Stimulated activated memory B cell treated with anti-CD40 and anti-IgM and Interleukin-4, amounts not matched to agents 10 μg/mL and 1 μg/mL and 100 μg/mL, for 72 hours (primary cell): ENCODE measurements around the gene LPO.

Experiments
- ATAC-seq: fragments of 150-1000 bp; cut with Tn5 transposase; 2 replicates; pipeline ENCODE4 v1.10.0; 2021
- H3K27ac Mint-ChIP-seq: one replicate; pipeline ENCODE4 v1.8.0; 2022; ENCODE audit warnings: mild to moderate bottlenecking, mixed read lengths
- H3K27me3 Mint-ChIP-seq: one replicate; pipeline ENCODE4 v1.8.0; 2022; ENCODE audit warnings: mixed read lengths
- H3K36me3 Mint-ChIP-seq: one replicate; pipeline ENCODE4 v1.8.0; 2022; ENCODE audit warnings: mixed read lengths
- H3K4me1 Mint-ChIP-seq: one replicate; pipeline ENCODE4 v1.8.0; 2022; ENCODE audit warnings: mixed read lengths
- H3K4me3 Mint-ChIP-seq: one replicate; pipeline ENCODE4 v1.8.0; 2022; ENCODE audit warnings: mild to moderate bottlenecking, moderate library complexity, mixed read lengths
- H3K9me3 Mint-ChIP-seq: one replicate; pipeline ENCODE4 v1.8.0; 2022; ENCODE audit warnings: mixed read lengths

LPO gene

DNA sequence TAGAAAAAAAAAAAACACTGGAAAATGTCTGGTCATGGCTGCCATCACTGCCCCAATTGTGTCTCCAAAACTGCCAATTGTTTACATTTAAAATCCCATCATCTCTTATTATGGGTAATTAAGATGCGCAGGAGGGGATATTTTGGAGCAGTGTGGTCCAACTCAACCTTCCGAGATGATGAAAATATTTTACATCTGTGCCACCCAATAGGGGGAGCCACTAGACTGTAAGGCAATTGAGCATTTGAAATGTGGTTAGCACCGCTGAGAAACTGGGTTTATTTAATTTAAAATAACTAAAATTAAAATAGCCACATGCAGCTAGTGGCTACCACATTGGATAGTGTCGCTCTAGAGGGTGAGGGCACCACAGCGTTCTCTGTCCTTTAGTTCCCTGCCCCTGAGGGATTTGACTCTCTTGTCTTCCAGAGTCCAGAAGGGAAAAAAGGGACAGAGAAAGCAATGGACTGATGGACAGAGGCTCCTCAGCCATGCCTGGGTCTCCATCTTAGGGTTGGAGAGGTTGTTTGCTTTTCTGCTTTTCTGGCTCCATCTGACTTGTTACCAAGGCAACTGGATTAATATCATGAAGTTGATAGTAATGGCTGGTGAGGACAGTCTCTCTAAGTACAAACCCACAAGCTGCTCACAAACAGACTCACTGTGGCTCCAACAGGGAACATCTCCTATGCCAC lies 38.9 kb downstream of the LPO start:
- peaks cover 13% of the 10 kb centered on the region for H3K4me1 Mint-ChIP-seq

DNA sequence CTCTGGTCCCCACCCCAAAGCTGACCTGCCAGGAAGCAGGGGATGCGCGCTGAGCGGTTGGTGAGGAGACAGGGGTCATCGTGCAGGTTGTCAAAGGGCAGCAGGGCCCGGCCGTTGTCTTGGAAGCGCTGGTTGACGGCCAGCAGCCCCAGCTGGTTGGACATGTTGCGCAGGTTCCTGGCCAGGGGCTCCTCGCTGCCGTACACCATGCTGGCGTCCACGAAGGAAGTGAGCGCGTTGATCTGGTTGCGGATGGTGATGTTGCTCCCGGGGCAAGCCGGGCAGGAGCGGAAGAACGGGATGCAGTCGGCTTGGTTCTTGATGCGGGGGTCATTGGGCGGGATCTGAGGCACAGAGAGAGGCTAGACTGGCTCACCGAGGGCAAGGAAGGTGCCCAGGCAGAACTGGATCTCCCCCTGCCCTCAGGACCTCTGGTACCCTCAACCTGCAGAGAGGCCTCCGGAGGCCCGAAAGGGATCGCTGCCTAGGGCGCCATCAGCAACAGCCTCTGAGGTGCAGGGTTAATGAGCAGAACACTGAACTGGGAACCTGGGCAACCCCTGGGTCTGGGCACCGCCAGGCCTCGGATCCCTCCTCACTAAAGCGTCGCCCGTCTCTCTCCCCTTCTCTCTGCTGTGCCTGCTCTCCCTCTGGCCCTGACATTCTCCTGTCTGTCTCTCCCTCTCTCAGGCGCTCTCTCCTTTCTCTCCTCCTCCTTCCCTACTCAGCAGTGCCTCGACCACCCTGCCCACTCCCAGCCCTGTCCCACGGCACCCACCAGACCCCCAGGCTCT lies 39.6 kb downstream of the LPO start:
- Mint-ChIP-seq H3K4me3 (no peak overlapping the region), H3K4me1 (peaks cover 7% of the 10 kb centered on the region), H3K9me3 (no peaks in the 10 kb centered on the region), H3K36me3 (no peaks in the 10 kb centered on the region), H3K27ac (no peak overlapping the region), H3K27me3 (peaks cover 60% of the 10 kb centered on the region)
- ATAC-seq = no peak

More for the DNA sequence above, 38.9 kb downstream of the LPO start:
- Mint-ChIP-seq H3K36me3 (no peaks in the 10 kb centered on the region), H3K4me3 (no peak overlapping the region), H3K27ac (no peak overlapping the region), H3K27me3 (peaks cover 68% of the 10 kb centered on the region), H3K9me3 (no peaks in the 10 kb centered on the region)
- no peak for ATAC-seq

DNA sequence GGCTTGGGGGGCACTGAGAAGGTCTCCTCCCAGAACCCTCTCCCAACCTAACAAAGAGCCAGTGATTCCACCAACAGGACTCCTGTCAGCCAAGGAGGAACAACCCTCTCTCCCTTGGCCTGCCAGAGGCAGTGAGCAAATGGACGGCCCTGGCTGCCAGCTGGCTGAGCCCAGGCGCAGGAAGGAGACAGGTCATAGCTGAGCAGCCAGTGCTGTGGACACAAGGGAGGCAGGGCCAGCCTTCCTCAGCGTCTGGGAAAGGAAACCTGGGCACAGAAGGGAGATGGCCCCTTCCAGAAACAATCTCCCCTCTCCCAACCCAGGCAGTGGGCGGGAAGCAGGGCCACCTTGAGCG lies 40.3 kb downstream of the LPO start:
- H3K4me3 Mint-ChIP-seq = no peak overlapping the region
- H3K27me3 Mint-ChIP-seq = peaks cover 59% of the 10 kb centered on the region
- H3K36me3 Mint-ChIP-seq = no peaks in the 10 kb centered on the region
- no peak overlapping the region for H3K27ac Mint-ChIP-seq
- H3K9me3 Mint-ChIP-seq = no peaks in the 10 kb centered on the region
- ATAC-seq = no peak
- H3K4me1 Mint-ChIP-seq = peaks cover under 1% of the 10 kb centered on the region

DNA sequence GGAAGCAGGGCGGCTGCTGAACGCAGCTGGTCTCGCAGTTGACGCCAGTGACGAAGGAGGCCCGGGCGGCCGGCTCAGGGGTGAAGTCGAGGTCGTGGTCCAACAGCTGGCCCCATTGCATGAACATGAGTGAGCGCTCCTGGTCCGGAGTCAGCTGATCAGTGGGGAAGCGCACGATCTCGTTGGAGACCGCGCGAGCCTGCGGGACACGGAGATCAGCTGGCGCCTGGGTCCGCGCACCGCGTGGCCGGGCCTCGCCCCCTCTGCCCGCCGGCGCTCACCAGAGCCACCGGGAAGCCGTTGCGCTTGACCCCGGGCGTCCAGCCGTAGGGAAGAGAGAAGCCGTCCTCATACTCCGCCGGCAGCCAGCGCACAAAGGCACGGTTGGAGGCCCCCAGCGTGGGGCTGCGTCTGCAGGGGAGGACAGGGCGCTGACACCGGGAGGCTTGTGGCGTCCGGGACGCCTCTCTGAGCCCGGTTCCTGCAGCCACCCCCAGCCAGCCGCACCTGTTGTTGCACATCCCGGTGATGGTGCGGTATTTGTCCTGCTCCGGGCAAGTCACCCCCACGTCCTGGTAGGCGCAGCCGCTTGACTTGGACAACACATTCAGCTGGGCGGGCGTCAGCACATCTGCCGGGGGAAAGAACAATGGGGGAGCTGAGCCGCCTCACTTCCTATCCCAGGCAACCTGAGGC lies 40.8 kb downstream of the LPO start:
- H3K9me3 Mint-ChIP-seq = no peaks in the 10 kb centered on the region
- ATAC-seq = no peak
- H3K4me1 Mint-ChIP-seq = no peaks in the 10 kb centered on the region
- H3K27me3 Mint-ChIP-seq = peaks cover 64% of the 10 kb centered on the region
- no peaks in the 10 kb centered on the region for H3K36me3 Mint-ChIP-seq
- H3K4me3 Mint-ChIP-seq = no peak overlapping the region
- H3K27ac Mint-ChIP-seq = no peak overlapping the region

DNA sequence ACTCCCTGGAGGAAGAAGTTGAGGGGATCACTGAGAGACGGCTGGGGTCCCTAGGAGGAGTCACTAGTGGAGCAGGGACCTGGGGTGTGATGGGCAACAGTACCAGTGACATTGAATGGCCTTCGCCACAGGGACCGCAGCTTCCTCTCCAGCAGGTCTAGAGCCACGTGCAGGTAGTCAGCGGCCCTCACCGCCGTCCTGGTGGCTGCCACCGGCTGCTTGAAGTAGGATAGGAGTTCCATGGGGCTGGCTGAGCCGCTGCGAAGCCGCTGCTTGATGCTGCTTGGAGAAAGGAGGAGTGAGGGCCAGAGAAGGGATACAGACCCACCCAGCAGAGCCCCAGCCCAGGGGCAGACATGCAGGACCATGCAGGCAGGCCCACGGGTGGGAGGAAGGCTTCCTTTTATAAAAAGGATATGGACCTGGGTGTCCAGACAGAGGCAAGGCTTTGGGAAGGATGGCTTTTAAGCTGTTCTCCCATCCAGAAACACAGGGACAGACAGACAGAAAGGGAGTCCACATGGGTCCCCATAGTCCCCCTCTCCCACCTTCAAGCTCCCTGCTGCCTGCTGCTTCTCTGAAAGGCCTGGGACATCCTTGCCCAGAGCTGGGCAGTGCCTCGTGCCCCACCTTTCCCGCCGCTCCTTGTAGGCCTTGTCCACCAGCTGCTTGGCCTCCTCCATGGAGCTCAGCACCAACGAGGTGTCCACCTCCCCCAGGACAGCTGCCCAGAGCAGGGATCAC lies 41.5 kb downstream of the LPO start:
- no peaks in the 10 kb centered on the region for H3K36me3 Mint-ChIP-seq
- H3K4me3 Mint-ChIP-seq = no peak overlapping the region
- peaks cover 72% of the 10 kb centered on the region for H3K27me3 Mint-ChIP-seq
- no peak for ATAC-seq
- no peak overlapping the region for H3K27ac Mint-ChIP-seq
- H3K4me1 Mint-ChIP-seq = no peaks in the 10 kb centered on the region
- no peaks in the 10 kb centered on the region for H3K9me3 Mint-ChIP-seq

DNA sequence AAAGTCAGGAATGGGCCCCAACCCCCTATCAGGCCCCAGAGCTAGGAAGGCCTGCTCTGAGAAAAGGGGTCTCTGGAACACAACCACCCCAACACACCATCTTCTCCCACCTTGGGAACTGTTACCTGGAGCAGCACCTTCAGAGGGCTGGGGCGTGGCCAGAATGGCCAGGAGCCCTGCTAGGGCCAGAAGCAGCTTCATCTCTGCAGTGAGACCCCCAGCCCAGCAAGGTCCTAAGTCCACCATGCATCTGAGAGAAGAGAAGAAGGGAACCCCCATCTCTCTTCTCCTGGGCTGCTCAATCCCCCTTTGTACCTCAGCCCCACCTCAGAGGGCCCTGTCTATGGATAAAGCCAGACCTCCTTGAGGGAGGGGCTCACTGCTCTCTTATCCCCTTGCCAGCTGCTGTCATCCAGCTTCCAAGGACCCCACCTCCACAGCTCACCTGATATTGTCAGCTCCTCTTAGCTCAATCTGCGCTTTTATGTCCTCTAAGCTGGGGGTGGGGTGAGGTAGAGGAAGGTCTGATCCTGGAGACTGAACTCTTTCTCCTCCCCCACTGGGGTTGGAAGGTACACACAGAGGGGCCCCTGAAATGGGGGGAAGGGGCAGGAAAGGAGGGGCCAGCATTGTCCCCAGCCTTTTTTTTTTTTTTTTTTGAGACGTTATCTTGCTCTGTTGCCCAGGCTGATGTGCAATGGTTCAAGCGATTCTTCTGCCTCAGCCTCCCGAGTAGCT lies 42.3 kb downstream of the LPO start, which contains the start of gene MPO:
TSS of gene MPO (minus strand) at position 456 of the 738 bp plus-strand sequence. CDS start at position 279, 177 bp downstream.
- Mint-ChIP-seq H3K27ac (no peak within 1 kb of the TSS), H3K4me1 (no peaks in the 10 kb centered on the region), H3K4me3 (no peak within 1 kb of the TSS), H3K9me3 (no peaks in the 10 kb centered on the region), H3K36me3 (no peaks in the 10 kb centered on the region), H3K27me3 (peaks cover 74% of the 10 kb centered on the region)
- no peak for ATAC-seq

DNA sequence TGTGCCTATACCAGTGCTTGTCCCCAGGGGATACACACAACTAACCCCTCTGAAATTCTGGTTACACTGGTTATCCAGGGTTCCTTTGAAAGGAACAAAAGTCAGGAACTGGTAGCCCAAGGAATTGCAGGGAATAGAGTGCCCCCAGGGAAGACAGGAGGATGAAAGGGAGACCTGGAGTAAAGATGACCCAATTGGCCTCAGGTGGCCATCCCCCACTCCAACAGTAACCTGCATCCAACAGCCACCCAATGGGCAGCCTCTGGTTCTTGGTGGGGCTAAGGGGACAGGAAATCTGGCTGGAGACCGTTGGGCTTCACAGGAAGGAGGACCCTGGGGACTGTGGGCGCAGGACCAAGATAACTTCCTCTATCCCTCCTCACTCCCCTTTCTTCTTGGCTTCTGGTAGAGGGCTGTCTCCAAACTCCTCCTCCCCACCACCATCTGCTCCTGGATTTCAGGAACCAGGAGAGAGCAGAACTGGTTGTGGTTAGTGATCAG lies 43.2 kb downstream of the LPO start:
- no peak for ATAC-seq
- no peak overlapping the region for H3K4me3 Mint-ChIP-seq
- no peaks in the 10 kb centered on the region for H3K4me1 Mint-ChIP-seq
- H3K9me3 Mint-ChIP-seq = no peaks in the 10 kb centered on the region
- H3K27me3 Mint-ChIP-seq = peaks cover 70% of the 10 kb centered on the region
- H3K27ac Mint-ChIP-seq = no peak overlapping the region
- H3K36me3 Mint-ChIP-seq = no peaks in the 10 kb centered on the region

DNA sequence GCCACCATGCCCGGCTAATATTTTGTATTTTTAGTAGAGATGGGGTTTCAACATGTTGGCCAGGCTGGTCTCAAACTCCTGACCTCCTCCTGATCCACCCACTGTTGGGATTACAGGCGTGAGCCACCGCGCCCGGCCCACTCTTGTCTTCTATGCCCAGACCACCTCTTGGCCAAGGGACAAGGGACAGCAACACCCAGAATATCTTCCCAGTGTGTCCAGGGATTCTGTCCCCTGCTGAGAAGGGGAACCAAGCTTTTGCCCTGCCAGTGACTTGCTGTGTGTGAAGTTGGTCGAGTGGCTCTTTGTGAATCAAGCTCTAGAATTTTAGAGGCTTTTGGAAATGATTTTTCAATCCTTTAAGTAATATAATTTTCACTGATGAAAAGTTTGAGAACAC lies 44.1 kb downstream of the LPO start:
- Mint-ChIP-seq H3K9me3 (no peaks in the 10 kb centered on the region), H3K27ac (no peak overlapping the region), H3K27me3 (peaks cover 72% of the 10 kb centered on the region), H3K4me1 (no peaks in the 10 kb centered on the region), H3K36me3 (no peaks in the 10 kb centered on the region), H3K4me3 (no peak overlapping the region)
- ATAC-seq = no peak

DNA sequence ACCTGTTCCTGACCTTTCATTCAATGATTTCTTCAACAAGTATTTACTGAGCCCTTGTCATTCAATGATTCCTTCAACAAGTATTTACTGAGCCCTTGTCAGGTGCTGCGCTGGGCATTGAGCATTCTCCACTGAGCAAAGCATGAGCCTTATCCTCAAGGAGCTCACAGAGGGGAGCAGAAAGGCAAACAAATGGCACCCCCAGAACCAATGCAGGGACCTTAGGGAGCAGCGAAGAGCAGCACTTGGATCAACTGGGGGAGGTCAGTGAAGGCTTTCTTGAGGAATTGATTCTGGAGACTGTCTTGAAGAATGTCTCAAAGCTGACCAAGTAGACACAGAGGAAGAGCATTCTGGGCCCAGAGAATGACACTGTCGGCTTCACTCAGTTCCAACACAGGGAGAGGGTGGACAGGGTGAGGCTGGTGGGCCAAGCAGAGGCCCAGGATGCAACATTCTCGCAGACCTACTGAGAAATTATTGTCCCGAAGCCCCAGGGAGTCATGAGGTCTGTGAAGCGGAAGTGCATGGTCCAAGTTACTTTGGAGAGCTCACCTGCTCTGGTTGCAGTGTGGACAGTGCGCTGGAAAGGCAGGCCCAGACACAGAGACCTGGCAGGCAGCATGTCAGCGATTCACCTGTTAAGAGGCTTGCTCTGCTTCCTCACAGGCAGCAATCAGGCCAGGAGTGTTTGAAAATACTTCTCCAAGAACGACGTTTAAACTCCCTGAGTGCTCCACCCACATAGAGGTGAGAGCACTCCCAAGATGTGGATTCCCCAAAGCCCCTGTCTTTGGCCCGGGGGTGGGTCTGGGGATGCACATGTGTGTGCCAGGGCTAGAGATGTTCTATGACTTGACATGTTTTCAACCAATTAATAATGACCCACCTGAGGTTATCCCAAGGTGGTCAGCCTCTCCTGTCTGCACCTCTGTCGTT lies 45.6 kb downstream of the LPO start:
- H3K36me3 Mint-ChIP-seq = no peaks in the 10 kb centered on the region
- no peak overlapping the region for H3K4me3 Mint-ChIP-seq
- H3K27me3 Mint-ChIP-seq = peaks cover 70% of the 10 kb centered on the region
- no peak overlapping the region for H3K27ac Mint-ChIP-seq
- H3K4me1 Mint-ChIP-seq = no peaks in the 10 kb centered on the region
- H3K9me3 Mint-ChIP-seq = no peaks in the 10 kb centered on the region
- ATAC-seq = no peak

DNA sequence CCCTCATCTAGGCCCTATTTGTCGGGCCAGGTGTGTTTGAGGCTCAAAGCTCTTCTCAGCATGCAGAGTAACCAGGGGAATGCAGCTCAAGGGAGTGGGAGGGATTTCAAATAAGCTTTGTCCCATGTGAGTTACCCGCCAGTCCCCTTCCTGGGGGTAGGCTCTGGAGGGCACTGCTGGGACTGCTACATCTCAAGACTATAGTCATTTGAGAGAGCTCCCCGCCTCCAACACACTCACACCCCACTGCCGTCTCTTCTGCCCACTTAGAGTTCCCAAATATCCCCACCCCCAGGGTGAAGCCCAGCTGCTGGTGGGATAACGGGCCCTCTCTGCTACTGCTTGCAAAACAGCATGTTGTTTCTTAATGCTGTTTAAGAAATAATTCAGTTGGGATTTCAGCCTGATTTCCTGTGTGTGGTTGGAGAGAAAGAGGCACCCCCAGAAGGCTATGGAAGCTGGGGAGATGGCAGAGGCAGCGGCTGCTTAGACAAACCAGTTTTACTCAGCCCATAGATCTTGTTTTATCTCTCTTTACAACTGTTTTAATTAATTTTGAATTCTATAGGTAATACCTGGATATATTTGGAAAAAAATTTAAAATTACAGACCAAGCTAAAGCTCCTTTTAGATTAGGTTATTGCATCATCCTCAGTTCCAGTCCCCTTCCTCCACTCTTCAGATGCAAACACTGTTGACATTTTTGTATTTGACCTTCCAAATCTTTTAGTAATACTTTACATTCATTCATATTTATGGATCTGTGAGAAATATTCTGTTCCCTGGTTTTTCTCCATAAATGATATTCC lies 46.4 kb downstream of the LPO start:
- Mint-ChIP-seq H3K4me3 (no peak overlapping the region), H3K27ac (no peak overlapping the region)

DNA sequence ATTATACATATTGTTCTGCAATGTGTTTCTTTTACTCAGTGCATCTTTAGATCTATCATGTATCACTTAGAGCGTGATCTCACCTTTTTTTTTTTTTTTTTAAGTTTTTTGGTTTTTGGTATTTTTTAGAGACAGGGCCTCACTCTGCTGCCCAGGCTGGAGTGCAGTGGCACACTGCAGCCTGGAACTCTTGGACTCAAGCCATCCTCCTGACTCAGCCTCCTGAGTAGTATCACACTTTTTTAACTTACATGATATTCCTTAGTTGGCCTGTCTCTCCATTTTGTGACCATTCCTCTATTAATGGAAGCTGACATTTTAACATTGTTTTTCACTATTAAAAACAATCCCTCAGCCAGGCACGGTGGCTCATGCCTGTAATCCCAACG lies 47.0 kb downstream of the LPO start:
- Mint-ChIP-seq H3K36me3 (no peaks in the 10 kb centered on the region), H3K27me3 (peaks cover 56% of the 10 kb centered on the region), H3K4me1 (no peaks in the 10 kb centered on the region), H3K4me3 (no peak overlapping the region), H3K9me3 (no peaks in the 10 kb centered on the region), H3K27ac (no peak overlapping the region)
- ATAC-seq = no peak

More for the DNA sequence above, 46.4 kb downstream of the LPO start:
- H3K9me3 Mint-ChIP-seq = no peaks in the 10 kb centered on the region
- no peak for ATAC-seq
- H3K36me3 Mint-ChIP-seq = no peaks in the 10 kb centered on the region
- no peaks in the 10 kb centered on the region for H3K4me1 Mint-ChIP-seq
- peaks cover 62% of the 10 kb centered on the region for H3K27me3 Mint-ChIP-seq

DNA sequence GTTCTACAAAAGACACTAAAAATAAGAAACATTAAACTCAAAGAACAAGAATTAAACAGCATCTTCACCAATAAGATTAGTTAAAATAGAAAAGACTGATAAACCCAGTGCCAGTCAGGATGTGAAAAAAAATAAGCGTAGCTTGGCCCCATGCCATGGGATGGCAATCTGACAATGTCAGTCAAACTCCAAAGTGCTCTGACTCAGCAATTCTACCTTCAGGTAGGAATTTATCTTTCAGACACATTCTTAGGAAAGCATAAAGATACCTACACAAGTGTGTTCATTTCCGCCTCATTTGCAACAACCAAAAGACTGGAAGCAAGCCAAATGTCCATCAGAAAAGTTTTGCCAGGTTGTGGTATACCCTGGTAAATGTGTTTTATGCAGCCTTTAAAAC lies 51.5 kb downstream of the LPO start:
- Mint-ChIP-seq H3K36me3 (no peaks in the 10 kb centered on the region), H3K27ac (no peak overlapping the region), H3K4me1 (no peaks in the 10 kb centered on the region), H3K4me3 (no peak overlapping the region), H3K27me3 (peaks cover 48% of the 10 kb centered on the region), H3K9me3 (peaks cover 3% of the 10 kb centered on the region)
- ATAC-seq = no peak

DNA sequence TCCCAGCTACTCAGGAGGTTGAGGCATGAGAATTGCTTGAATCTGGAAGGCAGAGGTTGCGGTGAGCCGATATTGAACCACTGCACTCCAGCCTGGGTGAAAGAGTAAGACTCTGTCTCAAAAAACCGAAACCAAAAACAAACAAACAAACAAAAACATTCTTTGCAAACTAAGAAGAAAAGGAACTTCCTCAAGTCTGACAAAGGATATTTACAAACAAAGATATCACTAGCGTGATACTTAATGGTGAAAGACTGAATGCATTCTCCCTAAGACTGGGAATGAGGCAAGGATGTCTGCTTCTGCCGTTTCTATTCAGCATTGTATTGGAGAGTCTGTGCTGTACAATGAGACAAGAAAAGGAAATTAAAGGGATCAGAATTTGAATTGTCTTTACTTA lies 52.9 kb downstream of the LPO start:
- Mint-ChIP-seq H3K36me3 (no peaks in the 10 kb centered on the region), H3K4me1 (no peaks in the 10 kb centered on the region), H3K4me3 (no peak overlapping the region), H3K9me3 (peaks cover 3% of the 10 kb centered on the region), H3K27me3 (peaks cover 35% of the 10 kb centered on the region), H3K27ac (no peak overlapping the region)
- ATAC-seq = no peak
